ENCODE measurements around the gene MIGA2.
A peak's percentile ranks its signal among the peaks of the same experiment; 100 is the strongest.

MIGA2 gene

GRCh38 chr9:129078691-129079503 is 42.5 kb downstream of the MIGA2 start:
- DNase-seq, result peak in 1 of 2 experiments; percentile 24
- TF ChIP-seq GATA1 (IDR thresholded peaks at IDR 0.05; ENCODE audit: low read depth, low read length) (no peak), POLR2A (IDR thresholded peaks at IDR 0.05; ENCODE audit: low read length) (no peak)

- DNase-seq, result peak in 1 of 2 experiments; percentile 40
- TF ChIP-seq GATA1 (IDR thresholded peaks at IDR 0.05; ENCODE audit: low read depth, low read length) (no peak), POLR2A (IDR thresholded peaks at IDR 0.05; ENCODE audit: low read length) (no peak)
Measured at GRCh38 chr9:129079829-129080228, 43.4 kb downstream of the MIGA2 start.

- DNase-seq, result no peak
- TF ChIP-seq POLR2A (IDR thresholded peaks at IDR 0.05; ENCODE audit: low read length), result no peak
- TF ChIP-seq GATA1 (IDR thresholded peaks at IDR 0.05; ENCODE audit: low read depth, low read length), result no peak
Measured at GRCh38 chr9:129080298-129080600, 43.8 kb downstream of the MIGA2 start.

GRCh38 chr9:129080601-129081387 is 44.4 kb downstream of the MIGA2 start, which contains the start of gene DOLPP1:
DOLPP1 (plus strand) TSS chr9:129081111; CDS start chr9:129081132, 21 bp downstream.
- peak; percentile 99 to 100 for DNase-seq
- TF ChIP-seq POLR2A (IDR thresholded peaks at IDR 0.05; ENCODE audit: low read length), result peak; percentile 73
- no peak for TF ChIP-seq GATA1 (IDR thresholded peaks at IDR 0.05; ENCODE audit: low read depth, low read length)

GRCh38 chr9:129081388-129081904 is 45.0 kb downstream of the MIGA2 start:
- TF ChIP-seq GATA1 (IDR thresholded peaks at IDR 0.05; ENCODE audit: low read depth, low read length) (no peak), POLR2A (IDR thresholded peaks at IDR 0.05; ENCODE audit: low read length) (no peak)
- peak; percentile 78 to 85 for DNase-seq

- no peak for DNase-seq
- TF ChIP-seq GATA1 (IDR thresholded peaks at IDR 0.05; ENCODE audit: low read depth, low read length), result no peak
- no peak for TF ChIP-seq POLR2A (IDR thresholded peaks at IDR 0.05; ENCODE audit: low read length)
Measured at GRCh38 chr9:129084087-129084486, 47.7 kb downstream of the MIGA2 start.

- no peak for DNase-seq
- no peak for TF ChIP-seq POLR2A (IDR thresholded peaks at IDR 0.05; ENCODE audit: low read length)
- no peak for TF ChIP-seq GATA1 (IDR thresholded peaks at IDR 0.05; ENCODE audit: low read depth, low read length)
Measured at GRCh38 chr9:129089246-129089645, 52.8 kb downstream of the MIGA2 start.

GRCh38 chr9:129093602-129094386 is 57.4 kb downstream of the MIGA2 start:
- DNase-seq, result no peak
- TF ChIP-seq POLR2A (IDR thresholded peaks at IDR 0.05; ENCODE audit: low read length) (no peak), GATA1 (IDR thresholded peaks at IDR 0.05; ENCODE audit: low read depth, low read length) (no peak)

GRCh38 chr9:129094387-129095169 is 58.2 kb downstream of the MIGA2 start:
- no peak for DNase-seq
- TF ChIP-seq POLR2A (IDR thresholded peaks at IDR 0.05; ENCODE audit: low read length) (no peak), GATA1 (IDR thresholded peaks at IDR 0.05; ENCODE audit: low read depth, low read length) (no peak)

- no peak for DNase-seq
- TF ChIP-seq POLR2A (IDR thresholded peaks at IDR 0.05; ENCODE audit: low read length) (no peak), GATA1 (IDR thresholded peaks at IDR 0.05; ENCODE audit: low read depth, low read length) (no peak)
Measured at GRCh38 chr9:129095170-129095667, 58.8 kb downstream of the MIGA2 start.

GRCh38 chr9:129095908-129096307 is 59.5 kb downstream of the MIGA2 start:
- TF ChIP-seq POLR2A (IDR thresholded peaks at IDR 0.05; ENCODE audit: low read length) (no peak), GATA1 (IDR thresholded peaks at IDR 0.05; ENCODE audit: low read depth, low read length) (no peak)
- DNase-seq, result no peak

GRCh38 chr9:129097671-129098306 is 61.4 kb downstream of the MIGA2 start:
- TF ChIP-seq POLR2A (IDR thresholded peaks at IDR 0.05; ENCODE audit: low read length) (no peak), GATA1 (IDR thresholded peaks at IDR 0.05; ENCODE audit: low read depth, low read length) (no peak)
- no peak for DNase-seq
